GM19452 (cell line): ENCODE measurements around the gene IFNLR1.

Experiments used
- ATAC-seq: cut with Tn5 transposase; IDR thresholded peaks from one replicate; pipeline ENCODE4 v1.9.1; 2021; ENCODE audit not compliant: unreplicated experiment

Gene IFNLR1

GRCh38 chr1:24124980-24125379 is 62.1 kb downstream of the IFNLR1 start:
- no peak for ATAC-seq

- no peak for ATAC-seq
Observed at GRCh38 chr1:24123611-24124010, 63.5 kb downstream of the IFNLR1 start.

- no peak for ATAC-seq
Observed at GRCh38 chr1:24122776-24123175, 64.3 kb downstream of the IFNLR1 start.

- no peak for ATAC-seq
Observed at GRCh38 chr1:24121406-24121805, 65.7 kb downstream of the IFNLR1 start.

- ATAC-seq, result no peak
Observed at GRCh38 chr1:24120965-24121364, 66.1 kb downstream of the IFNLR1 start.

GRCh38 chr1:24119859-24120756 is 67.0 kb downstream of the IFNLR1 start:
- no peak for ATAC-seq

GRCh38 chr1:24119489-24119858 is 67.6 kb downstream of the IFNLR1 start:
- no peak for ATAC-seq

- ATAC-seq, result no peak
Observed at GRCh38 chr1:24118410-24119242, 68.5 kb downstream of the IFNLR1 start.

GRCh38 chr1:24117722-24118409 is 69.2 kb downstream of the IFNLR1 start:
- no peak for ATAC-seq

GRCh38 chr1:24117132-24117531 is 70.0 kb downstream of the IFNLR1 start:
- no peak for ATAC-seq

GRCh38 chr1:24114753-24115152 is 72.3 kb downstream of the IFNLR1 start:
- no peak for ATAC-seq

GRCh38 chr1:24113641-24114033 is 73.5 kb downstream of the IFNLR1 start:
- no peak for ATAC-seq

- ATAC-seq, result no peak
Observed at GRCh38 chr1:24111996-24112779, 74.9 kb downstream of the IFNLR1 start, which contains the start of gene MYOM3. TSS of gene MYOM3 (minus strand) at chr1:24112135. CDS start at chr1:24108636, 3,499 bp downstream.

GRCh38 chr1:24111262-24111995 is 75.7 kb downstream of the IFNLR1 start:
- ATAC-seq, result no peak

- ATAC-seq, result no peak
Observed at GRCh38 chr1:24110642-24111261, 76.3 kb downstream of the IFNLR1 start.

GRCh38 chr1:24109686-24110475 is 77.2 kb downstream of the IFNLR1 start:
- no peak for ATAC-seq

GRCh38 chr1:24109166-24109483 is 78.0 kb downstream of the IFNLR1 start:
- no peak for ATAC-seq

- no peak for ATAC-seq
Observed at GRCh38 chr1:24108334-24109165, 78.5 kb downstream of the IFNLR1 start.
